ENCODE data around the gene GPC1. TPM values are rescaled to one million over a fixed set of nuclear protein-coding genes. Genes with fewer than 3 reads are reported as not detected.

Gene GPC1
- total and polyA plus RNA-seq, 2 of the 13 experiments (the other 11 are each of a cell fraction or from before 2014, with no cell fraction given) = 4.0 to 5.5 TPM

GRCh38 chr2:240412975-240413812 is 22.3 kb upstream of the GPC1 start (continued):
- no peak for TF ChIP-seq PRDM15 (CRISPR knock-in tag; IDR thresholded peaks at IDR 0.05)

- 0% methylated on average over 2 of the region's 4 CpGs for WGBS (ENCODE audit: low lambda C conversion rate)
- POLR2A ChIA-PET = no interaction called here
- FAIRE-seq = no peak
- TF ChIP-seq ZNF768 (CRISPR knock-in tag; IDR thresholded peaks at IDR 0.05) (no peak), ZNF432 (CRISPR knock-in tag; IDR thresholded peaks at IDR 0.05; ENCODE audit: borderline replicate concordance) (no peak), ZNF496 (CRISPR knock-in tag; IDR thresholded peaks at IDR 0.05; ENCODE audit: insufficient replicate concordance) (no peak), ZNF280B (CRISPR knock-in tag; IDR thresholded peaks at IDR 0.05; ENCODE audit: borderline replicate concordance) (no peak), AHR (CRISPR knock-in tag; IDR thresholded peaks at IDR 0.05) (no peak), GATA4 (IDR thresholded peaks at IDR 0.05; ENCODE audit: borderline replicate concordance, low read depth) (no peak), TIGD3 (CRISPR knock-in tag; IDR thresholded peaks at IDR 0.05; ENCODE audit: borderline replicate concordance) (no peak), SMAD1 (CRISPR knock-in tag; IDR thresholded peaks at IDR 0.05; ENCODE audit: borderline replicate concordance, low read depth) (no peak), TOPORS (CRISPR knock-in tag; IDR thresholded peaks at IDR 0.05) (no peak), NCOA5 (CRISPR knock-in tag; IDR thresholded peaks at IDR 0.05) (no peak), ZNF160 (CRISPR knock-in tag; IDR thresholded peaks at IDR 0.05) (no peak), NAIF1 (CRISPR knock-in tag; IDR thresholded peaks at IDR 0.05; ENCODE audit: borderline replicate concordance) (no peak)
Observed at GRCh38 chr2:240413813-240414429, 21.5 kb upstream of the GPC1 start.

More at GRCh38 chr2:240413813-240414429, 21.5 kb upstream of the GPC1 start:
- Histone ChIP-seq H3K4me1 (ENCODE audit: insufficient read depth, low read length) (no peaks in the 10 kb centered on the region), H3K4me3 (replicated peaks in 1 of 3; ENCODE audit: insufficient read depth in 1 of 3, low read depth in 2 of 3, low read length in 3 of 3) (no peak overlapping the region), H3K9me3 (ENCODE audit: low read length) (peaks cover 6% of the 10 kb centered on the region), H4K20me1 (ENCODE audit: insufficient read depth, low read length) (no peaks in the 10 kb centered on the region), H3K79me2 (ENCODE audit: insufficient read depth, low read length) (no peaks in the 10 kb centered on the region), H2AFZ (ENCODE audit: low read length) (no peak overlapping the region), H3K9ac (ENCODE audit: insufficient read depth, low read depth, low read length) (no peak overlapping the region), H3K27me3 (ENCODE audit: control insufficient read depth in 1 of 2, insufficient read depth in 2 of 2, low read length in 2 of 2) (peaks cover 17 to 47% of the 10 kb centered on the region in 2 experiments; a peak in 4 of 5 replicates), H3K27ac (ENCODE audit: extremely low read length, insufficient read depth, low read length) (no peak overlapping the region), H3K36me3 (replicated peaks in 1 of 2; ENCODE audit: control insufficient read depth in 1 of 2, insufficient read depth in 2 of 2, low read length in 2 of 2) (no peaks in the 10 kb centered on the region), H3K4me2 (ENCODE audit: low read depth, low read length) (no peak overlapping the region)
- no peak; the same call in 2 of the 3 replicates for ATAC-seq
- BruUV-seq (replicated peaks) = no TSS peak
- CTCF ChIA-PET (ENCODE audit: low intra/inter-chr PET ratio, low total read pairs) = no interaction called here
- no peak for DNase-seq (ENCODE audit: low spot score)
- intact Hi-C loops (cut with micrococcal nuclease; ENCODE audit: unreplicated experiment) (no loop called here), in situ Hi-C loops (cut with HindIII; ENCODE audit: extremely low pct_ligation_motif_present, low pct_unique_long_range_greater_than_20kb) (no loop called here)
